ENCODE data around the gene PRKACG.
"Not testable (repeated sequence)": the region's sequence is repeated elsewhere in the genome, so short reads cannot be mapped to it uniquely, and the experiment has no call there.

The PRKACG gene

GRCh38 chr9:69014013-69014412 lies at the start of gene PRKACG:
TSS of gene PRKACG (minus strand) at chr9:69014113. CDS start at chr9:69014092, 21 bp downstream.
- H3K27me3 Mint-ChIP-seq, result peaks cover 36% of the 10 kb centered on the region
- DNase-seq (no peak), ATAC-seq (no peak)
- no peak within 1 kb of the TSS for H3K27ac Mint-ChIP-seq
- H3K4me1 Mint-ChIP-seq, result peaks cover 8% of the 10 kb centered on the region
- no peak within 1 kb of the TSS for H3K4me3 Mint-ChIP-seq
- no peaks in the 10 kb centered on the region for H3K9me3 Mint-ChIP-seq

- Mint-ChIP-seq H3K4me3 (no peak overlapping the region), H3K27me3 (no peaks in the 10 kb centered on the region), H3K4me1 (peaks cover 11% of the 10 kb centered on the region), H3K9me3 (no peaks in the 10 kb centered on the region), H3K27ac (no peak overlapping the region)
- no peak for DNase-seq
- no peak for ATAC-seq
Observed at GRCh38 chr9:69062195-69062594, 48.3 kb upstream of the PRKACG start.

GRCh38 chr9:69060766-69061165 lies 46.9 kb upstream of the PRKACG start:
- Mint-ChIP-seq H3K4me3 (no peak overlapping the region), H3K27me3 (no peaks in the 10 kb centered on the region), H3K27ac (peak overlapping the region in 1 of 2 donors; percentile 8), H3K4me1 (peaks cover 11% of the 10 kb centered on the region), H3K9me3 (no peaks in the 10 kb centered on the region)
- ATAC-seq (no peak), DNase-seq (no peak)

- no peak for ATAC-seq
- DNase-seq, result no peak
- H3K4me3 Mint-ChIP-seq, result no peak overlapping the region
- no peak overlapping the region for H3K27ac Mint-ChIP-seq
- peaks cover 11% of the 10 kb centered on the region for H3K4me1 Mint-ChIP-seq
- no peaks in the 10 kb centered on the region for H3K27me3 Mint-ChIP-seq
- no peaks in the 10 kb centered on the region for H3K9me3 Mint-ChIP-seq
Observed at GRCh38 chr9:69058101-69058500, 44.2 kb upstream of the PRKACG start.

GRCh38 chr9:69056191-69056815 lies 42.4 kb upstream of the PRKACG start:
- Mint-ChIP-seq H3K4me3 (no peak overlapping the region), H3K27me3 (no peaks in the 10 kb centered on the region), H3K4me1 (peaks cover 11% of the 10 kb centered on the region), H3K27ac (no peak overlapping the region), H3K9me3 (no peaks in the 10 kb centered on the region)
- ATAC-seq, result no peak
- DNase-seq, result no peak

GRCh38 chr9:69054989-69055388 lies 41.1 kb upstream of the PRKACG start:
- Mint-ChIP-seq H3K4me1 (peaks cover 3% of the 10 kb centered on the region), H3K9me3 (no peaks in the 10 kb centered on the region), H3K27ac (peak overlapping the region; percentile 15 to 72), H3K27me3 (no peaks in the 10 kb centered on the region), H3K4me3 (no peak overlapping the region)
- no peak for DNase-seq
- ATAC-seq, result no peak

GRCh38 chr9:69050936-69051335 lies 37.0 kb upstream of the PRKACG start:
- H3K4me3 Mint-ChIP-seq, ATAC-seq, H3K27ac Mint-ChIP-seq, H3K9me3 Mint-ChIP-seq, H3K27me3 Mint-ChIP-seq, DNase-seq, H3K4me1 Mint-ChIP-seq: not testable (repeated sequence)

GRCh38 chr9:69049094-69049493 lies 35.2 kb upstream of the PRKACG start:
- DNase-seq, result no peak
- no peaks in the 10 kb centered on the region for H3K9me3 Mint-ChIP-seq
- peaks cover 15% of the 10 kb centered on the region for H3K4me1 Mint-ChIP-seq
- no peak for ATAC-seq
- no peaks in the 10 kb centered on the region for H3K27me3 Mint-ChIP-seq
- H3K27ac Mint-ChIP-seq, result no peak overlapping the region
- no peak overlapping the region for H3K4me3 Mint-ChIP-seq

- DNase-seq, result no peak
Observed at GRCh38 chr9:69047371-69047770, 33.5 kb upstream of the PRKACG start.

GRCh38 chr9:69046723-69047122 lies 32.8 kb upstream of the PRKACG start:
- H3K27me3 Mint-ChIP-seq, result no peaks in the 10 kb centered on the region
- H3K4me3 Mint-ChIP-seq, result no peak overlapping the region
- no peaks in the 10 kb centered on the region for H3K9me3 Mint-ChIP-seq
- H3K27ac Mint-ChIP-seq, result peak overlapping the region in 1 of 2 donors; percentile 19
- DNase-seq (no peak), ATAC-seq (no peak)
- H3K4me1 Mint-ChIP-seq, result peaks cover 34% of the 10 kb centered on the region

More at GRCh38 chr9:69047371-69047770, 33.5 kb upstream of the PRKACG start:
- ATAC-seq, result no peak
- no peaks in the 10 kb centered on the region for H3K27me3 Mint-ChIP-seq
- no peaks in the 10 kb centered on the region for H3K9me3 Mint-ChIP-seq
- no peak overlapping the region for H3K4me3 Mint-ChIP-seq
- peak overlapping the region in 1 of 2 donors; percentile 79 for H3K27ac Mint-ChIP-seq
- H3K4me1 Mint-ChIP-seq, result peaks cover 32% of the 10 kb centered on the region

GRCh38 chr9:69045821-69046220 lies 31.9 kb upstream of the PRKACG start:
- DNase-seq (no peak), ATAC-seq (no peak)
- Mint-ChIP-seq H3K27me3 (no peaks in the 10 kb centered on the region), H3K9me3 (no peaks in the 10 kb centered on the region), H3K4me3 (no peak overlapping the region), H3K27ac (no peak overlapping the region), H3K4me1 (peaks cover 39% of the 10 kb centered on the region)

GRCh38 chr9:69044240-69045219 lies 30.6 kb upstream of the PRKACG start:
- DNase-seq (no peak), ATAC-seq (peak; percentile 71)
- Mint-ChIP-seq H3K4me1 (peaks cover 40% of the 10 kb centered on the region), H3K9me3 (no peaks in the 10 kb centered on the region), H3K4me3 (peak overlapping the region in 1 of 2 donors; percentile 19), H3K27me3 (no peaks in the 10 kb centered on the region), H3K27ac (peak overlapping the region; percentile 25 to 85)

GRCh38 chr9:69040646-69041045 lies 26.7 kb upstream of the PRKACG start:
- DNase-seq (no peak), ATAC-seq (no peak)
- no peaks in the 10 kb centered on the region for H3K9me3 Mint-ChIP-seq
- no peaks in the 10 kb centered on the region for H3K27me3 Mint-ChIP-seq
- H3K4me1 Mint-ChIP-seq, result peaks cover 45% of the 10 kb centered on the region
- no peak overlapping the region for H3K4me3 Mint-ChIP-seq
- no peak overlapping the region for H3K27ac Mint-ChIP-seq

- H3K4me1 Mint-ChIP-seq, result peaks cover 16% of the 10 kb centered on the region
- H3K4me3 Mint-ChIP-seq, result peak overlapping the region; percentile 96 to 97
- ATAC-seq, result no peak
- H3K27ac Mint-ChIP-seq, result peak overlapping the region; percentile 61 to 91
- H3K9me3 Mint-ChIP-seq, result no peaks in the 10 kb centered on the region
- H3K27me3 Mint-ChIP-seq, result no peaks in the 10 kb centered on the region
- DNase-seq, result no peak
Observed at GRCh38 chr9:69036799-69037198, 22.9 kb upstream of the PRKACG start.

- H3K4me3 Mint-ChIP-seq, result peak overlapping the region; percentile 96 to 97
- peak overlapping the region; percentile 91 to 96 for H3K27ac Mint-ChIP-seq
- H3K27me3 Mint-ChIP-seq, result no peaks in the 10 kb centered on the region
- H3K4me1 Mint-ChIP-seq, result peaks cover 15% of the 10 kb centered on the region
- peak in 1 of 2 donors; percentile 26 for DNase-seq
- ATAC-seq, result peak; percentile 41
- H3K9me3 Mint-ChIP-seq, result no peaks in the 10 kb centered on the region
Observed at GRCh38 chr9:69036309-69036708, 22.4 kb upstream of the PRKACG start.

All from stimulated activated naive CD8-positive, alpha-beta T cell treated with anti-CD3 and anti-CD28 coated beads, Interleukin-15, amount 100 ng/mL, for 72 hours (primary cell).